Retinal pigment epithelial cell (primary cell): ENCODE measurements around the gene BACE2.
A peak's percentile ranks its signal among the peaks of the same experiment; 100 is the strongest.

Source experiments
- DNase-seq: peaks from one replicate; pipeline ENCODE4 v3.0.0-alpha.2; 2010; ENCODE audit warnings: low read depth
- H3K4me3 ChIP-seq: 2 replicates; pipeline ENCODE4 v1.5.1; 2011; ENCODE audit warnings: mild to moderate bottlenecking, low read length, control low read depth, moderate library complexity
- CTCF ChIP-seq: conservative IDR thresholded peaks from 2 replicates; pipeline ENCODE4 v1.5.1; 2011; ENCODE audit warnings: low read depth, low read length, control low read depth, inconsistent platforms

Gene BACE2

DNA sequence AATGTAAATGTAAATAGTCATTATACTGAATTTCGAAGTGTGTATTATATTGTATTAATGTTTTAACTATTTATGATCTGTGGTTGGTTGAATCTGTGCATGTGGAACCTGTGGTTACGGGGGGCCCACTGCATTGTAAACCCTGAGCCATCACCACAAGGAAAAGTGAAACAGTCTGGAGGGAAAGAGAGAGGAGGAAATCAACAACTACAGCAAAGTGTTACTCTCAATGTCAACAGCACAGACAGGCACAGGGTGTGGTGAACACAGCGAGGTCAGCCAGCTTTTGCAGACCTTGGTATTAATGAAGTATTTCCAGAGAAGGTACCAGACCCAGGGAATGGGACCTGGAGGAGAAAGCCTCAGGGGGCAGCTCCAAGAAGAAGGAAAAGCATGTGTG lies 37.1 kb upstream of the BACE2 start:
- no peak for TF ChIP-seq CTCF
- DNase-seq, result no peak
- H3K4me3 ChIP-seq, result no peak overlapping the region

DNA sequence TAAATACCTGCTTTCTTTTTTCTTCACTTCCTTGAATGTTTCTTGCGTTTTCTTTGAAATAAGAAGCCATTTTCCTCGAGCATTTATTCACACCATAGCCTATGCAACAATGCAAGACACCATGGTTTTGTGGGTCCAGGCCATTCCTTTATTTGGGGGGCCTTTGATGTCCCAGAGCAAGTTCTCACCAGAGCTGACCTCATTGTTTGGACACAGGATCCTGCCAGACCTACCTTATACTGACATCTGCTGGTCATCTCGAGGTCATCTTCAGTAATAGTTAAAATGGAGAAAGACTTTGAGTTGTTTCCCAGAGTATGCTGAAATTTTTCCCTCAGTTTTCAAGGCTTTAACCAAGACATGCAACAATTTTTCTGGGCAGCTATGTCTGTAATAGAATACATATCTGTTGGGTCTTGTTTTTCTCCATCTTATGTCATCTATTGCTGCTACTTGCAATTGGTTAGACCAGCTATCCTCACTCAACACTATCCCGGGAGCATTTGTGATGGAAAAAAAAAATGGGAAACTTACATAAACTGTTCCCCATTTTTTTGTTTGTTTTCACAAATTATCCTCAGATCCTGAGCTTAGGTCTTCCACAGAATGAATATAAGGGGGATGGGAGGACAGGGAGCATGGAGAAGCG lies 34.0 kb upstream of the BACE2 start:
- no peak overlapping the region for H3K4me3 ChIP-seq
- peak; percentile 55 for TF ChIP-seq CTCF
- no peak for DNase-seq

DNA sequence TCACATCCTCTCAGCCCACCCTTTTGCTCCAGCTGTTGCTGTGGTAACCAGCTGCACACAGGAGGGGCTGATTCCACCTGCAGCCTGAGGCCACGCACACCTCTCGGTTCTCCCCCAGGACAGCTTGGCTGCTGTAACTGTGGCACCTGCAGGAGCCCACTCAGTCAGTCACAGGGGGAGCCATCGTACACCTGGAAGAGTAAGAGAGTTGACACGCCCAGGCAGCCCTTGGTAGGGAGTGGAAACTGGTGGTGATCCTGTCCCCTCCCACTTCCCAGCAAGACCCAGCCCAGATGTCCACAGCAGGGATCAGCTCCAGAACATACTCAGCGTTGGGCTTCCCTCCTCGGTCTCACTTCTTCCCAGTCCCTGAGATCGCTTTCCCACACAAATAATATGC lies 32.2 kb upstream of the BACE2 start:
- DNase-seq, result no peak
- no peak for TF ChIP-seq CTCF
- no peak overlapping the region for H3K4me3 ChIP-seq

GRCh38 chr21:41136286-41136685 lies 31.7 kb upstream of the BACE2 start:
- no peak for DNase-seq
- TF ChIP-seq CTCF, result no peak
- no peak overlapping the region for H3K4me3 ChIP-seq

DNA sequence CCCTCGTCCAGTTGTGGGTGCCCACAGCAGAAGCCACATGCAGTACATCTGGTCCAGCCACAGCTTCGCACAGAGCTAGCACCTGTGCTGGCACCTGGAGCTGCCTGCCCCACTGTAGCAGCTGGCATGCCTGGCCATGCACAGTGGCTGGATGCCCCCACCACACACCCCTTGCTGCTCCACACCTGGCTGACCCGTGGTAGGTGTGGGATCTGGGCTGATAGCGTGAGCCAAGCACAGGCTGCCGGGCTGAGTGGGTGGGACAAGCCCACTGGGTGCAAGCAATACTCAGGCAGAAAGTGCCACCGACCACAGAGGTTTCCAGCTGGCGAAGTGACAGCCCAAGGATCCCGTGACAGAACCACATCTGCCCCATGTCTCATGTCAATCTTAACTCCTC lies 30.6 kb upstream of the BACE2 start:
- no peak for TF ChIP-seq CTCF
- no peak for DNase-seq
- no peak overlapping the region for H3K4me3 ChIP-seq

DNA sequence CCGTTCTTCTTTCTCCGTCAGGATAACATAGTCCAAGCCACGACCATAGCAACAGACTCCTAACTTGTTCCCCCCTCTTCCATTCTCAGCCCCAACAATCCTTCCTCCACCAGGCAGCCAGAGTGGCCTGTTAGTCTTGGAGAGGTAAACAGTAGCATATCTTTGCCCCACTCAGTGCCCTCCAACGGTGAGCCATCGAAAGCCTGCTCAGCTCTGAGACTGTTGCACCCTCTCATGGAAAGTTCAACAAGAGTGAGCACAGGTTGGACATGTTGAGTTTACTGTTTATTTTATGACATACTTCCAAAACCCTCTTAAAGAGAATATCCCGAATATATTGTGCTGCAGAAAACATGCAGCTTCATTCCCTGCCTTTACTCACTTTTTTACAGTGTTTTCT lies 30.1 kb upstream of the BACE2 start:
- no peak for DNase-seq
- no peak for TF ChIP-seq CTCF
- H3K4me3 ChIP-seq, result no peak overlapping the region

DNA sequence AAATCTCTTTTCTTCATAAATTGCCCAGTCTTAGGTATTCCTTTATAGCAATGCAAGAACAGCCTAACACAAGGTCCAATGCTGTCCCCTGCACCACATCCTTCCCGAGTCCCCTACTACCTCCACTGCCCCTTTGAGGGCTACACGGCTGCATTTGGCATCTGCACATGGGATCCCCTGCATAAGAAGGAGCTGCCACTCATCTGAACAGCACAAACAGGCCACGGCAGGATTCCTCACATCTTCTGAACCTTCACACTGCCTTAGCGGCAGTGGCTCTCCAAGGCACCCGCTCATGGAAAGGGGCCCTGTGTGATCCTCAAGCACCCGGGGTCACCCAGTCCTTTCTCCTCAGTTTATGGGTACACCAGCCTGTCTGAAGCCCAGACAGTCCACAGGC lies 29.2 kb upstream of the BACE2 start:
- no peak for DNase-seq
- no peak for TF ChIP-seq CTCF
- no peak overlapping the region for H3K4me3 ChIP-seq
